ENCODE results near the gene CEMIP.
A peak's percentile ranks its signal among the peaks of the same experiment; 100 is the strongest.

CEMIP gene

GRCh38 chr15:80822676-80823075 is 43.5 kb downstream of the CEMIP start:
- DNase-seq (ENCODE audit: low spot score): no peak

DNA sequence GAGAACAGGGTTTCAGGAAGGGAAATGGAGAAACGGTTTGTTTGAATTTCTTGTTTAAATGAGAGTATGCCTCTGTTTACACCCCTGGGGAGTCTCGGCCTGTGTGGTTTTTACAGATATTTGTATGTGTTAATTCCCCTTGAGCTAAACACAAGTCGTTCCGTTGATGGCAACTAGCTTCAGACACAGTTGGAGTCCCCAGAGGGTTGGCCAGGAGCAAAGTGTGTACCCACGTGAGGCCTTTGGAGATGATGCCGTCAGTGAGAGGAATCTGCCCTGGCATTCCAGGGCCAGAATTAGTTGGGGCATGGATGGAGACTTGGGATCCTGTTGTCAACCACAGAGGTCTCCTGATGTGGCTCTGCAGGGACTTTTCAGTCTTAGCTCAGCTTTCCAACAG is 44.0 kb downstream of the CEMIP start:
- DNase-seq (ENCODE audit: low spot score): no peak

GRCh38 chr15:80823995-80824394 is 44.8 kb downstream of the CEMIP start:
- no peak for DNase-seq (ENCODE audit: low spot score)

GRCh38 chr15:80825361-80826030 is 46.3 kb downstream of the CEMIP start:
- DNase-seq (ENCODE audit: low spot score): no peak

- DNase-seq (ENCODE audit: low spot score): no peak
Observed at GRCh38 chr15:80828796-80829195, 49.6 kb downstream of the CEMIP start.

DNA sequence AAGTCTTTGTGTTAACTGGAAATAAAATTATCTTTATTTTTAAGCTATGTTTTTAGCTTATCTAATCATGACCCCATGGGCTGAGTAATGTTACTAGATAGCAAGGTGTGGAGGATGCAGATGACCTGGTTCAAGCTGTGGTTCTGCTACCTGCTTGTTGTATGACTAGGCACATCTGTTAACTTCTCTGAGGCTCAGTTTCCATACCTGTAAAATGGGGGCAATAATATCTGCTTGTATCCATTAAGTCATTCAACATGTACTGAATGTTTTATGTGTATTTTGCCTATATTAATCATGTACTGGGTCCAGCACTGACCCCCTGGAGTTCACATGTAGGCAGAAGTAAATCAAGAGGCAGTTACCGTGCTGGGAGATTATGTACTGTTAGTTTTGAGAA is 51.5 kb downstream of the CEMIP start:
- no peak for DNase-seq (ENCODE audit: low spot score)

GRCh38 chr15:80831192-80831591 is 52.0 kb downstream of the CEMIP start:
- DNase-seq (ENCODE audit: low spot score): no peak

- no peak for DNase-seq (ENCODE audit: low spot score)
Observed at GRCh38 chr15:80831606-80832224, 52.5 kb downstream of the CEMIP start.

- no peak for DNase-seq (ENCODE audit: low spot score)
Observed at GRCh38 chr15:80832686-80833085, 53.5 kb downstream of the CEMIP start.

GRCh38 chr15:80834402-80834801 is 55.2 kb downstream of the CEMIP start:
- DNase-seq (ENCODE audit: low spot score): no peak

- DNase-seq (ENCODE audit: low spot score): no peak
Observed at GRCh38 chr15:80834906-80835305, 55.7 kb downstream of the CEMIP start.

- no peak for DNase-seq (ENCODE audit: low spot score)
Observed at GRCh38 chr15:80835336-80835735, 56.2 kb downstream of the CEMIP start.

GRCh38 chr15:80836223-80836622 is 57.1 kb downstream of the CEMIP start:
- DNase-seq (ENCODE audit: low spot score): no peak

DNA sequence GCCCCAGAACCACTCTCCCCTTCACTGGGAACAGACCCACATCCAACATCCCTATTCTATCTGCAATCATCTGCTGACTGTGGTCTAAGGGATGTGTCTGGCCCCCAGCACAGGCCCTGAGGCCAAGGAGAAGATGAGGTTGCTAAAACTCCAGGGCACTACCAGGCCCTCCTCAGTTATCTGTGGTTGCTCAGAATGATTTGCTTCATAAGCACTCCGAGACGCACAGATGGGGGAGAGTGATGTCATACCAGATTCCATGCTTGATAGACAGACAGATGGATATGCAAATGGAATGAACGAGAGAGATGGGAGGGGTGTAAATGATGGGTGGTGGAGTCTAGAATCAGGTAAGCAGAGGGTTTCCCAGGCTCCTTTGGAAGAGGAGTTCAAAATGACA is 57.8 kb downstream of the CEMIP start:
- DNase-seq (ENCODE audit: low spot score): no peak

DNA sequence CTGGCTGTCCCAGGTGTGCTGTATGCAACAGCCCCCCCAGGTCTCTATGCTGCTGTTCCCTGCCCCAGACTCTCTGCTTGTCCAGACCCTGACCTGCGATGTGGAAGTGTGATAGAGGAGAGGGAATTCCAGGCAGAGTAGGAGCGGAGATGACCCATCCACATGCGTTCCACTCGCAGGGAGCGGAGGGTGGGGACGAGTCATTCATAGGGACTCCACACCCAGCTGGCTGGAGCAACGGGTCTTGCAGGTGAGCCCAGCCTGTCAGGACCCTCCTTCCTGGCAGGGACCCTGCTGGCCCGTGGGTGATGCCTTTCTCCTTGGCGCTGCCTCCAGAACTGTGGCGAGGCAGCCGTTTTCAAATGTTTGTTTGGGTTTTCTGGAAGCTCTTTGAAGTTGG is 58.8 kb downstream of the CEMIP start:
- no peak for DNase-seq (ENCODE audit: low spot score)

DNA sequence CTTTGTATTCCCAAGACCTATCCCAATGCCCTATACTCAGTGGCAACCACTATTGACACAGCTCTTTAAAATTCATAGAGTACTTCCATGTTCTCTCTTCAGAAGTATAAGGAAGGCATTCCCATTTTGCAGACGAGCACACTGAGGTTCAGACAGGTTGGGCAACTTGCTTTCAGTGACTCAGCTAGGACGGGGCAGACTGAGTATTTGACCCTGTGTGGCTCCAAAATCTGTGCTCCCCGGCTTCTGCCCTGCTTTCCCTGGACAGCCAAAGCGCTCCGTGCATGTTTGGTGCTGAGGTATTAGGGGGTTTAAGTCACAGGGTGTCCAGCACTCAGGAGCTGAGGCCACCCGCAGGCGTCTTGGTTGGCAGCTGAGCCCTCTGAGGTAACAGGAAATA is 59.5 kb downstream of the CEMIP start:
- DNase-seq (ENCODE audit: low spot score): no peak

- DNase-seq (ENCODE audit: low spot score): no peak
Observed at GRCh38 chr15:80839764-80840130, 60.6 kb downstream of the CEMIP start.

DNA sequence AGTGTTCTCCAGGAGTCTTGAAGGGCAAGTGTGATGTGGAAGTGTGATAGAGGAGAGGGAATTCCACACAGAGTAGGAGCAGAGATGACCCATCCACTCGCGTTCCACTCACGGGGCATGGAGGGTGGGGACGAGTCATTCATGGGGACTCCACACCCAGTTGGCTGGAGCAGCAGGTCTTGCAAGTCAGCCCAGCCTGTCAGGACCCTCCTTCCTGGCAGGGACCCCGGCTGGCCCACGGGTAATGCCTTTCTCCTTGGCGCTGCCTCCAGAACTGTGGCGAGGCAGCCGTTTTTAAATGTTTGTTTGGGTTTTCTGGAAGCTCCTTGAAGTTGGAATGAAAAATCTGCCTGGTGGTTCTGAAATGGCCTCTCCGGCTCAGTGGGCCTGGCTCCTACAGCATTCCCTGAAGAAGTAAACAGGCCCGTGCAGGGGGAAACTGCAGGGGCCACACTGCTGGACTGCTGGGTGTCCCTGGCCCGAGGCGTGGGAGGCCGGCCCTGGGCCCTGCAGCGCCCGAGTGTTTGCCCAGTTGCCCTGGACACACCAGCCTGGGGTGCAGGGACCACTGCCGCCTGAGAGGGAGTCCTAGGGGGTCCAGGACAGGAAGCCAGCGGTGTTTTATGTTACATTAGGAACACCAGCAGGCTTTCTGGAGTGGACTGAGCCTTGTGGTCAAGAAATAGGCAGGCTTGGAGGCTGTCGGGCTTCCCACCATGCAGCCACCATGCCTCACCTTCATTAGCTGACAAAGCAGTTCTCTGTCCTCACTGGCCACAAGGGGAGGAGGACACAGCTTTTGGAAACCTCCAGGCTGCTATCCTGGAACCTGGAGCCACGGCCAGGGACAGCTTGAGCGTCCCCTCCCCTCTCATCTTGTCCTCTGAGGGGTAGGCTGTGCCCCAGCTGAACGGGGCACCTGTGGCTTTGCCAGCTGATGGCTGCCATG is 61.3 kb downstream of the CEMIP start:
- DNase-seq (ENCODE audit: low spot score): no peak

DNA sequence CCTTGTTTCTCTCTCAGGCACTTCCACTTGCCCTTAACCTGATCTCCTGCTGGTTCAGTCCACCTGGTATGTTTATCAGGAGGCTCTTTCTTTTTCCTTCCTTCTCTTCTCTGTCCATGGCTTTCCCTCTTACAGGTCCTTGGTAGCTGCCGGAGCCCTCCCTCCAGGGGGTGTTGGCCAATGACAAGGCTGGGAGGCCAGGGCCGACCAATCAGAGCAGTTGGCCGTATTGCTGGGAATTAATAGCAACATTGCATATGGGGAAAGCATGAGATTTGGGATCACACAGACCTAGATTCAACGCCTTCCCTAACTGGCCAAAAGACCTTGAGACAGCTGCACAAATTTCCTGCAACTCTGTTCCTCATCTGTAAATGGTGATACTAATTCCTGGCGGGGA is 62.4 kb downstream of the CEMIP start:
- no peak for DNase-seq (ENCODE audit: low spot score)

GRCh38 chr15:80844011-80844732 is 65.0 kb downstream of the CEMIP start:
- no peak for DNase-seq (ENCODE audit: low spot score)

GRCh38 chr15:80846031-80846815 is 67.1 kb downstream of the CEMIP start:
- no peak for DNase-seq (ENCODE audit: low spot score)

DNA sequence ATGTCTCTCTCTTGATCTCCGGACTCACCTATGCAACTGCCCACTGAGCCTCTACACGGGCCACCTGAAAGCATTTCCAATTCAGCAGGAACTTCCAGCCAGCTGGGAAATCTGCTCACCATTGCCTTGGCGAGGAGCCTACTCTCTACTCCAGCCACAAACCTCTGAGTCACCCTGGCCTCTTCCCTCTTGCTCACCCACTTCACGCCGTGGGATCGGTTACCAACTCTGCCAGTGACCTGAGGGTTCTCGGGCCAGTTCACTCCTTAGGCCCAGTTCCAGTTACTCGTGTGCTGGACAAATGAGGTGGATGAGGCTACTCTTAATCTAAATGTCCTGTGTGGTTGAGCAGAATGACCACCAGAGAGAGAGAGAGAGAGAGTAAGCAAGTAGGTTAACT is 70.1 kb downstream of the CEMIP start:
- DNase-seq (ENCODE audit: low spot score): peak; percentile 55
